ENCODE measurements around the gene ARMC3. TPM values are rescaled to one million over a fixed set of nuclear protein-coding genes. Genes with fewer than 3 reads are reported as not detected.
"Not testable (repeated sequence)": the region's sequence is repeated elsewhere in the genome, so short reads cannot be mapped to it uniquely, and the experiment has no call there.

ARMC3 gene
- total RNA-seq, 6 donors from 2014 or later, result 0.57 to 56.6 (median 6.4) TPM

GRCh38 chr10:22925088-22925487, 2.8 kb upstream of the ARMC3 start:
- no peak for DNase-seq

GRCh38 chr10:22927166-22927565, 687 bp upstream of the ARMC3 start:
- 82 to 83% methylated on average over 9 of the region's 9 CpGs for WGBS, 2 donors
- TF ChIP-seq EP300 (IDR thresholded peaks at IDR 0.05) (no peak), POLR2A (IDR thresholded peaks at IDR 0.05) (no peak), POLR2AphosphoS5 (IDR thresholded peaks at IDR 0.05) (no peak), CTCF (IDR thresholded peaks at IDR 0.05) (no peak)

More at GRCh38 chr10:22925088-22925487, 2.8 kb upstream of the ARMC3 start:
- Histone ChIP-seq H3K27ac (no peak overlapping the region), H3K36me3 (no peaks in the 10 kb centered on the region), H3K4me1 (peaks cover 0 to 9% (median 5%) of the 10 kb centered on the region in 4 donors), H3K9me3 (no peaks in the 10 kb centered on the region), H3K4me3 (no peak overlapping the region), H3K27me3 (no peaks in the 10 kb centered on the region)
- no peak for ATAC-seq (ENCODE audit: low FRiP score in 2 of 2)
- WGBS, 2 donors, result 68 to 75% methylated on average over 1 of the region's 1 CpG
- no peak for TF ChIP-seq POLR2A (IDR thresholded peaks at IDR 0.05)
- TF ChIP-seq POLR2AphosphoS5 (IDR thresholded peaks at IDR 0.05), result no peak
- no peak for TF ChIP-seq EP300 (IDR thresholded peaks at IDR 0.05)
- no peak for TF ChIP-seq CTCF (IDR thresholded peaks at IDR 0.05)

GRCh38 chr10:22929053-22929452, 1.2 kb downstream of the ARMC3 start:
- H3K4me3 ChIP-seq; H3K9me3 ChIP-seq; H3K27me3 ChIP-seq; DNase-seq; H3K4me1 ChIP-seq; H3K36me3 ChIP-seq; H3K27ac ChIP-seq; ATAC-seq (ENCODE audit: low FRiP score in 2 of 2): not testable (repeated sequence)
- WGBS, 2 donors, result 84 to 99% methylated on average over 4 of the region's 4 CpGs

More at GRCh38 chr10:22927166-22927565, 687 bp upstream of the ARMC3 start:
- H3K27ac ChIP-seq, result no peak overlapping the region
- no peak for ATAC-seq (ENCODE audit: low FRiP score in 2 of 2)
- no peak for DNase-seq
- H3K9me3 ChIP-seq, result no peaks in the 10 kb centered on the region
- peaks cover 0 to 9% (median 5%) of the 10 kb centered on the region in 4 donors for H3K4me1 ChIP-seq
- no peaks in the 10 kb centered on the region for H3K36me3 ChIP-seq
- H3K4me3 ChIP-seq, result peak overlapping the region in 2 of 4 donors; percentile 35 to 40
- H3K27me3 ChIP-seq, result no peaks in the 10 kb centered on the region

GRCh38 chr10:22931948-22932347, 4.1 kb downstream of the ARMC3 start:
- no peak overlapping the region for H3K4me3 ChIP-seq
- peaks cover 0 to 9% (median 5%) of the 10 kb centered on the region in 4 donors for H3K4me1 ChIP-seq
- no peaks in the 10 kb centered on the region for H3K27me3 ChIP-seq
- DNase-seq (no peak), ATAC-seq (ENCODE audit: low FRiP score in 2 of 2) (no peak)
- H3K9me3 ChIP-seq, result no peaks in the 10 kb centered on the region
- no peak for TF ChIP-seq EP300 (IDR thresholded peaks at IDR 0.05)
- no peak for TF ChIP-seq POLR2A (IDR thresholded peaks at IDR 0.05)
- TF ChIP-seq CTCF (IDR thresholded peaks at IDR 0.05), result no peak
- WGBS, 2 donors, result 47 to 50% methylated on average over 2 of the region's 2 CpGs
- no peak overlapping the region for H3K27ac ChIP-seq
- H3K36me3 ChIP-seq, result no peaks in the 10 kb centered on the region

- no peak overlapping the region for H3K27ac ChIP-seq
- TF ChIP-seq CTCF (IDR thresholded peaks at IDR 0.05) (no peak), POLR2A (IDR thresholded peaks at IDR 0.05) (no peak), EP300 (IDR thresholded peaks at IDR 0.05) (no peak), POLR2AphosphoS5 (IDR thresholded peaks at IDR 0.05) (no peak)
- no peaks in the 10 kb centered on the region for H3K27me3 ChIP-seq
- DNase-seq (no peak), ATAC-seq (ENCODE audit: low FRiP score in 2 of 2) (peak in 1 of 2 donors; percentile 65)
- no peak overlapping the region for H3K4me3 ChIP-seq
- no peaks in the 10 kb centered on the region for H3K36me3 ChIP-seq
- H3K4me1 ChIP-seq, result peaks cover 0 to 5% (median 2%) of the 10 kb centered on the region in 4 donors
- no peaks in the 10 kb centered on the region for H3K9me3 ChIP-seq
- 75 to 77% methylated on average over 5 of the region's 5 CpGs for WGBS, 2 donors
Measured at GRCh38 chr10:22932626-22933370, 4.9 kb downstream of the ARMC3 start.
